ENCODE measurements around the gene LGALS8.

The LGALS8 gene

GRCh38 chr1:236590553-236591150, 66.9 kb downstream of the LGALS8 start:
- DNase-seq (ENCODE audit: low read depth): no peak

GRCh38 chr1:236602171-236602570, 78.4 kb downstream of the LGALS8 start:
- DNase-seq (ENCODE audit: low read depth): no peak

Measured in stimulated activated CD8-positive, alpha-beta memory T cell treated with anti-CD3 and anti-CD28 coated beads, Interleukin-7, amount 100 ng/mL, for 24 hours (primary cell).